Stimulated activated CD8-positive, alpha-beta memory T cell treated with anti-CD3 and anti-CD28 coated beads, Interleukin-7, amount 100 ng/mL, for 24 hours (primary cell): ENCODE results near the gene KDM8.
A peak's percentile ranks its signal among the peaks of the same experiment; 100 is the strongest.

Source experiments
- DNase-seq: peaks from one replicate; pipeline ENCODE4 v3.0.0-alpha.2; 2020; ENCODE audit warnings: low read depth

Gene KDM8

DNA sequence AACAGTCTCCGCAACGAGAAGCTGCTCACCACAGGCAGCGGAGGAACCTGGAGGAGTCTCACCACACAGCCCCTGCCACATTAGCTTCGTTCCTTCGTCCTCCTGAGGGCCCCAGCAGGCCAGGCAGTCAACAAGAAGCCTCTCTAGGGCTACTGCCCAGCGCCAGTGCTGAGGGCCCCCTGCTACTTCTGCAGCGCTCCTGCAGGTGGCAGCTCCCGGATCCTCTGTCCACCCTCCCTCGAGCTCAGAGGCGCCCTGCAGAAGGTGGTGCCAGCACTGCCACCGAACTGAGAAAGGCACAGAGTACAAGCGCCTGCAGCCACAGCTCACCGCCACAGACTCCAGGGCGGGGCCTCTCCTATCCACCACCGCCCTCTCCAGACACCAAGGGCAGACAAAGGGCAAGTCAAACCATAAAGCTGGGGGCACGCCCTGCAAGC, 27.3 kb downstream of the KDM8 start:
- peak; percentile 38 for DNase-seq

DNA sequence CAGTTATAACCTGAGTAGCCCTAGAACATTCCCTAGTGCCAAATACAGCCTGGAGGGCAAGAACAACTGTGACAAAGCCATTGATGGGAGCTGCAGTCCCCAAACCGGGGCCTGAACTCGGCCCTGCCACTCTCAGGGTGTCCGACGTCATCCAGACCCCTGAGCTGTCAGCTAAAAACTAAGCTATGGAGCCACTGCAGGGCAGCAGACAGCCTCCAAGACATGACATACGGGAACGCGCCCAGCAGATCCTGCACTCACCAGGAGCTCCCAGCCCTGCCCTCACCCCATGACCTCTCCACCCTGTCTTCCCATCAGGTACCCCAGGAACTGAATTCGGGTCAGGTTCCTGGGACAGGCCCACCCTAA, 28.4 kb downstream of the KDM8 start:
- no peak for DNase-seq

DNA sequence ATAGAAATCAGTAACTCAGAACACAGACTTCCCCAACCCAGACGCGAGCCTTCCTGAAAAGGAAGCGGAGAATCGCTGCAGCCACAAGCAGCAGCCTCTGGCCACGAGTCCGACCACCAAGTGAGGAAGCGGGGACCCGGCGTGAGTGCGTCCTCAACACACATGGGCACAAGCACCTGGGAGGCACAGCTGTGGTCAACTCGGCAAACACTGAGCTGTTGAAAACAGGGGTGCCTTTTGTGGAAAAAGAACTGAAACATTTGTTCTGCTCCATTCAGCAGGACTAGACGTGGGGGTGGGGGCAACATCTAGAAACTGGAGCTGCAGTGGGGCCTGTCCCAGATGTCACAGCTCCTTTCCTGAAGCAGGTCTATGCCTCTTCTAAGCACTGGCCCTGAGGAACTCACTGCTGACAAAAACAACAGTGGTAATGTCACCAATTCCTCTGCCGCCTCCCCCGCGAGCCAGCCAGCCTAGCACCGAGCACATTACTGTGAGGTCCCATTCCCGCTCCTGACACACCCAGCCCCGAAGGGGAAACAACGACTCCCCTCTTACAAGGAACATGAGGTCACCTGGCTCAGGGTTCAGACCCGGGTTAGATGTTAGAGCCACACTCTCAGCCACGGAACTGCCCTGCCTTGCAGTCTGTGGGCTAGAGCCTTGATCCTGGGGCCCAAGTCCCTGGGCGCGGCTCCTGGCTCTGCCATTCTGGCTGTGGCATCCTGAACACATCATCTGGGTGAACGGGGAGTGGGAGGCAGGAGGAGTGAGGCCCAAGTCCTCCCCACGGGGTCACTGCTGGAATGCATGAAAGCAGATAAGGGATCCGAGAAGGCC, 29.0 kb downstream of the KDM8 start:
- no peak for DNase-seq

DNA sequence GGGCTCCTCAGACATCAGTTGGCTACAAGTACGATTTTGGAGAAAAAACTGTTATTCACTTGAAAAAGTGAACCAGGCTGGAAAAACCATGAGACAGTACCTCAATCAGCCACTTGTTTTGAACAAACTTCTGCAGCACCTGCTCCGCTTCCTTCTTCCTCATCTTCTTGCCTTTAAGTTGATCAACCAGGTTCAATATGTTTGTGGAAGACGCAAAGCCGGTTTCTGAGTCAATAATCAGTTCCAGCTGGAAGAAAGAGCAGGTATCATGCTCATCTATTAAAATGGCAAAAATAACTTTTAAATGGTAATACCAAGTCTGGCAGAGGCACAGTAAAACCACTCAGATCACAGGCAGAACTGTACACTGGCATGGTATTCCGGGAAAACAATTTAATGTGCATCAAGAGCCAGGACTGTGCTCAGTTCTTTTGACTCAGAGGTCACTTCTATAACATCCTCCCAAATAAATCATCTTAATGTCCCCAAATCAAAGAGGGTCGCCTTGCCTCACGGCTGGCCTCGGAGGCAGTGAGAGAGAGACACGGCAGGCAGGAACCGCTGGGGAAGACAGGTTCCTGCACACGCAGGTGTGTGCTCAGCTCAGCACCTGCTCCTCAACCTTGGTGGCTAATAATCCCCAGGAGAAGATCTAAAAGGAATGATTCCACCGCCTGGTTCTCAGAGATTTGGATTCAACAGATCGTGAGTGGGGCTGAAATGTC, 29.7 kb downstream of the KDM8 start:
- no peak for DNase-seq

DNA sequence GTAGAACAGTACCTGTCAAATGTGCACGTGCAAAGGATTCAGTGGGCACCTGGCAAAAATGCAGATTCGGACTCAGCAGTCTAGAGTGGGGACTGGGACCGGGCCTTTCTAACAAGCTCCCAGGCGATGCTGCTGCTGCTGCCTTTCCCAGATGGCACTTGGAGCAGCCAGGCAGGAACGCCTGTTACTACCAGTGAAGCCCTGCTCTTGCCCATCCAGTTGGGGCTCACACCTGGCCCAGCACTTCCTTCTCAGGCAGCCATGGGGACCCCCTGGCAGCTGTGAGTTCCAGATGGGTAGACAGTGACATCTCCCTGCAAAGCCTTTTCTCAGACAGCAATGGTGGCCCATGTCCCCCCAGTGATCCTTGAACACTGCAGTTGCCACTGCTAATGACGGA, 30.4 kb downstream of the KDM8 start:
- DNase-seq: no peak

DNA sequence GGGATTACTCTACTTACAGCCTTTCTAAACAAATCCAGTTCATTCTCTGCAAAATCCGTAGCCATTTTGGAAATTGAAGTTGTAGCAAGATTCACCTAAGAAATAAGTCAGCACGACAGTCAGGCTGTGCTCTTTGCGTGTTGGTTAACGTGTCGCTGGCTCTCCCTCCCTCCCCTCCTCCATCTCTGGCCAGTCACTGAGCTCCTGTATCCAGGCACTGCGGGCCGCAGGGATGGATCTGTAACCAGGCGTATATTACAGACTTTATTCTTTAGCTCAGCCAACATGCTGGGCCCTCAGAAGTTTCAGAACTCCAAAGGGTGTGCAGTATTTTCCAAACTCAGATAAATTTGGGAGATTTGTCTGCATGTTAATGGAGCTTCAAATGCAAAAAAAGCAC, 30.8 kb downstream of the KDM8 start:
- no peak for DNase-seq

DNA sequence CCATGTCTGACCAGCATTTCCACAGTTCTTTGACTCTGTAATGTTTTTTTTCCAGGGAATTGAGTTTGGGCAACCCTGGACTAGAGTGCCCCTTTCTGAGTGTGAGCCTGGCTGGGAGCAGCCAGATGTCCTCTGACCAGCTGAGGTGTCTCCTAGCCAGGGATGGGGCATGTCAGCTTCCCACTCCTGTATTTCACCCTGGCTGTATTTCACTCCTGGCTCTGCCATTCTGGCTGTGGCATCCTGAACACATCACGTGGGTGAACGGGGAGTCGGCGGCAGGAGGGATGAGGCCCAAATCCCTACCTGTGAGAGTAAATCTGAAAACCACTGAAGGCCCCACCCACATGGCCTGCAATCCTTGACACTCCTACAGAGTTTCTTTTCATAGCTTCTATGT, 31.3 kb downstream of the KDM8 start:
- no peak for DNase-seq

DNA sequence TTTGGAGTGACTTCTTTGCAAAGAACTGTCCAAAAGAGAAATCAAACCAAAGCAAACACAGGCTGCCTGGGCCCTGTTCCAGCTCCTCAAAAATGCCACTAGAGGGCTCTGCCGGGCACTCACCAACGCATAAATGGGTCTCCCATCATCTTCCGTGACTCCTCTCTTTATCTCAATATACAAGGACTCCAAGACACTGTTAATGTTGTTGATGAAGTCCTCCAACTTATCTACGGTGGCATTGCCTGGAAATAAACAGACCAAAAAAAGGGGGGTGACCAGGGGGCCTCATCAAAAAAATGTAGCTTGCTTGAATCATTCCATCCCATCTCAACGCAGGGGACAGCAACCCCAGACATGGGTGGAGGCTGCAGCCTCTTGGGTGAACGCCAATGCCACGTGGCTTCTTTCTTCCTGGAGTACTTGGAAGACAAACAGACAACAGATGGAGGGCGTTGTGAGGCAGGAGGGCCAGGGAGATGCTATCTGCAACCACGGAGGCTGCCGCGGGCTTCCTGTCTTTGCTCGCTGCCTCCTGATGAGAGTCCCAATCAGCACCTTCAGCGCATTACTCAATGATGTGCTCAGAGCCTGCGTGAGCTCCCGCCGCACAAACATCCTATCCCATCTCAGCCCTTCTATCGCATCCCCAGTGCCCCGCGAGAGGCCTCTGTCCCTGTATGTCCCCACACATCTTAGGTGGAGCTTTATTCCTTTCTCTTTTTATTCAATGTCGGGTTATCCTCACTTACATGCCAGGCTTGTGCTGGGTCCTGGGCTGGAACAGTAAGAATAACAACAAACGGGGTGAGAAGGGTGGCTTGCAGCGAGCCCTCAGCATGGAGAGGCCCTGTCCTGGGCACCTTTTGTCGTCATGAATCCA, 32.0 kb downstream of the KDM8 start:
- peak; percentile 53 for DNase-seq

DNA sequence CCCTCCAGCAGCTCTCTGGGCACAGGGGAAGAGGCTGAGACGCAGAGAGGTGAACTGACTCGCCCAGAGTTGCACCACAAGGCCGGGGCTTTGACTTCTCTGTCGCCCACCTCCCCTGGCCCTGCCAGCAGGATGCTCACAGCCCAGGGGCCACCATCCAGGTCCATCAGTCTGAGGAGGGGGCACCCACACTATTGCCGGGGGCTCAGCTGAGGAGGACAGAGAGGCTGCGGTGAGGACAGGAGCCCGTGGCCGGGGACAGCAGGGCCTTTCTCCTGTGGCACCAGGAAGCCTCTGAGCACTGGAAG, 32.6 kb downstream of the KDM8 start:
- no peak for DNase-seq

DNA sequence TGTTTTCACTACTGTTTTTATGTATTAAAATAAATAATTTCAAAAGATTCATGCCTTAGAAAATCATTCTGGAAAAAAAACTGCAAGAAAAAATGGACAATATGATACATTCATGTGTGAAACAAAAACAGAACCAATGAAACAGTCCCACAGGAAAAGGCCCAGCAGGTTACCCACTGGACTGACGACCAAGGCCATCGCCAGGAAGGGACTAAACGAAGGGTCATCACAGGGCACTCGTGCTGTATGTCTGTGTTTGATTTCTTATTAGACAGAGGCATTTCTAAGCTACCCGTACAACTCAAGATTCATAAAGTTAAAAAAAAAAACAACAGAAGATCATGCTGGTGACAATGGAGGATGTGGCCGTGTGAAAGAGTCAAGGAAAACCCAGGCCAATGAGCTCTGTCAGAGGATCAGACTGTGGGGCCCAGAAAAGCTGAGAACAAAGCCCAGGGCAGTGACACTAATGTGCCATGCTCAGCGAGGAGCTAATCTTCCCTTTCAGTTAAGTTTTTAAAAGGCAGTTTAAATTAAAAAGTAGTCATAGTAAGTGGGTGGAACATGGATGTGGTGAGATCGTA, 33.4 kb downstream of the KDM8 start:
- no peak for DNase-seq

DNA sequence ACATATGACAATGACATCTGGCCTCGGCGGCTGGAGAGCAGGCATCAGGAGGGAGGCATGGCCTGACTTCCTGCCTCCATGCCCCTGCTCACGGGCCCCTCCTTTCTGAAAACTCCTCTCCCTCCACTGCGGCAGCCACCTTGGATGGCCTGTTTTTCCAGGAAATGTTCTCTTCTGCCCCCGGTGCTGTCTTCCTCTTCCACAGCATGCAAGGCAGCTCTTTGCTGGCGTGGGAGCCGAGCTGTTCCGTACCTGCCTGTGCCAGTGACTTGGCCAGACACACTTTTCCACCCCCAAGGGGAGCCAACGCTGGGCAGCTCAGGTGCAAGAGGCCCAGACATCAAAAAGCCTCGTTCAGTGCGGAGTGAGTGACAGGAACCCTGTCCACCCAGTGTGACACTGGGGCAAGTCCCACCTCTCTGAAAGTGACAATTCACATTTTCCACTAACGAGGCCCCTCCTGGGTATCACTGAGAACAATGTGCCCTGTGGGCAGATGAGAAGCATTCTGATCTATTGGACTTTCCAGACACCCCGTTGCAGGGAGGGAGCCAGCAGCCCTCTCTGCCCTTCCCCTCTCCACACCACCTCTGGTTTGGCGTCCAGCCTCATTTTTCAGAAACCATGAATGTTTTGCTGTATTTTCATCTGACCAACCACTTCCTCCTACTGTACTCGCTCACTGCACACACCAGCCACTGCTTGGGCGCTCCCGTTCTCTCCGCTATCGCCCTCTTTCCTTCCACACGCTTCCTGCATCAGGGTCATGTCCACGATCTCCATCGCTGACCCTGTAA, 34.1 kb downstream of the KDM8 start:
- peak; percentile 51 for DNase-seq

DNA sequence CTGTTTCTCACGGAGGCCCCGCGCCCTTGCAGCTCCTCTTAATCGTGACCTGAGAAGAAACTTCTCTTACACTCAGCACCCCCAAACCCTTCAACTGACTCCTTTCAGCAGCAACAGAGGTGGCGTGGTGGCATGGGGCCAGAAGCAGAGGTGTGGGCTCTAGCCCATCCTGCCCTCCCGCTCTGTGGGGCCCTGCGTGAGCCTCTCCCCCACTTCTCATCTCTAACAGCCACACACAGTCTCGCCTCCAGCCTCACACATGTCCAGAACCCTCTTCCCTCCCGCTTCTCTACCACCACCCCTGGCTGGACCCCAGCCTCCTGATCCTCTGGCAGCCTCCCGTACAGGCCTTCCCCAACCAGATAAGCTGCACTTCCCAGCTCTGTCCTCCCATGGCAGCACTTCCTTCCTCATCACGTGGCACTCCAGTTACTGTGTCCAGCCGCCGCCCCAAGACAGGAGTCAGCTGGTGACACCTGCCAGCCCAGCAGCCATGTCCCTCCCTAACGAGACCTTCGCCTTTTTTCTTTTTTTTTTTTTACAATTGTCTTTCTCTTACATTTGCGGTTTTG, 34.8 kb downstream of the KDM8 start:
- peak; percentile 29 for DNase-seq

DNA sequence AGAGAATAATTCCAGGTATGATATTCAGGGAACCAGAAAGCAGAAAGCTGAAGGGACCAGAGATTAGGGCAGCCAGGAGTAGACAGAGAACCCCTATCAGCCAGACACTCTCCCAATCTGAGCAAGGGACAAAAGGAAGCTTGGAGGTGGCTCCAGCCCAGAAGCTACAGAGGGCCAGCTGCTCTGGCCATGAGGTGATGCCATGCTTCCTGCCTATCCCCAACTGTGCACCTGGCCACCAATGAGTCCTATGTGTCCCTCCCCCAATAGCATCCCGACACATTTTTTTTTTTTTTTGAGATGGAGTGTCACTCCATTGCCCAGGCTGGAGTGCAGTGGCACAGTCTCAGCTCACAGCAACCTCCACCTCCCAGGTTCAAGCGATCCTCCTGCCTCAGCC, 35.3 kb downstream of the KDM8 start:
- DNase-seq: no peak

DNA sequence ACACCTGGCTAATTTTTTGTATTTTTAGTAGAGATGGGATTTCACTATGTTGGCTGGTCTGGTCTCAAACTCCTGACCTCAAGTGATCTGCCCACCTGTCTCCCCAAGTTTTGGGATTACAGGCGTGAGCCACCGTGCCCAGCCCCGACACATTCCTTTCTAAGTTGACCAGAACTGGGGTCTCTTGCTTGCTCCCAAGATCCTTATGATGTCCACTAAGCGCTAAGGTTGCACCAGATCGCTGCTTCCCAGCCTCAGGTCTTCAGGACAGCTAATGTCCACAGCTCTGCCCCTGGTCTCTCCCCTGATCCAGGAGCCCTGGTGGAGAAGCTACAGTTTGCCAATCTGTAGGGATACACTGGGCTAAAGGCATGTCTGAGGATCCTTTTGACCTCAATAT, 35.7 kb downstream of the KDM8 start:
- DNase-seq: no peak

DNA sequence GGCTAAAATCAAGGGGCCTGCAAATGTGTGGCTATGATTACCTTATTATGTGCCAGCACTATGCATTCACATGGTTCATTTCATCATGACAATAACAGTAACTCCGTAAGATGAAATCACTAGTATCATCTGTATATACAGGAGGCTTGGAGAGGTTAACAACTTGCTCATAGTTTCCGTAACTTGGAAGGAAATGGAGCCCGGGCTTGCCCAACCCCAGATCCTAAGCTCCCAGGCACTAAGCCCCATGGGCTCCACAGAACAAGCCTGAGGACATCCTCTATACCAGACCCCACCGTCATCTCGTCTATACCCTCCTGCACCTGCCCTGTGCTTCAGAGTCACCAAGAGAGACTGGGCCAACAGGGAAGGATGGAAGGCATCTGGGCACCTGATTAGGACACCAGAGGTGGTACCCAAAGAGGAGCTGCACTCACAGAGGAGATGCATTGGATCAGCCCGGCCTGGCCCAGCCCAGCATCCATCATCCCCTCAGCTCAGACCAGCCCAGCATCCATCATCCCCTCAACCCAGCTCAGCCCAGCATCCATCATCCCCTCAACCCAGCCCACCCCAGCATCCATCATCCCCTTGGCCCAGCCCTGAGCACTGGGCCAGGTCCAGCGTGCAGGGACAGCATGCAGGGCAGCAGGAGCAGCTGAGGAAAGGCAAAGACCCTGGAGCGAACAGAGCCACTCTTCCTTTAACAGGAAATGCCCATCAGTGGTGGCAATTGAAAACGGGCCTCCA, 36.8 kb downstream of the KDM8 start:
- DNase-seq: no peak

DNA sequence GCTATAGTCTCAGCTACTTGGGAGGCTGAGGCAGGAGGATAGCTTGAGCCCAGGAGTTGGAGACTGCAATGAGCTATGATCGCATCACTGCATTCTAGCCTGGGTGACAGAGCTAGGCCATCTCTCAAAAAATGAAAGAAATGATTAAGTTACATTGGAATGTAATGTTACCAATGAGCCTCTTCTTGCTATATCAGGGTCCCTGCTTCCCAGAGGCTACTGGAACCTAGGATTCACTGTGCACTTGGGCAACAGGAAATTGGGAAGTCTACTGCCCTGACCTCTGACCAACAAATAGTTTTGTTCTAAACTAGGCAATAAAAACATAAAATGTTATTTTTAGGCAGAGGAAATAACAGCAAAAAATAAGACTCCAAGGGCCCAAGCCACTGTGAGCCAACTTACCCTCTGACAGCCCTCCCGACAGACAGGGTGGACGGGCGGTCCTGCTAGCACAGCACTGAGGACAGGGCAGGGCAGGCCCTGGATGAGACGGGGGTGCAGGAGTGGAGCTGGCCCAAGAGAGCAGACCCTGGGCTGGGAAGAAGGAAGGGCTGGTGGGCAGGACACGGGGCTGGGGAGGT, 37.7 kb downstream of the KDM8 start:
- no peak for DNase-seq

DNA sequence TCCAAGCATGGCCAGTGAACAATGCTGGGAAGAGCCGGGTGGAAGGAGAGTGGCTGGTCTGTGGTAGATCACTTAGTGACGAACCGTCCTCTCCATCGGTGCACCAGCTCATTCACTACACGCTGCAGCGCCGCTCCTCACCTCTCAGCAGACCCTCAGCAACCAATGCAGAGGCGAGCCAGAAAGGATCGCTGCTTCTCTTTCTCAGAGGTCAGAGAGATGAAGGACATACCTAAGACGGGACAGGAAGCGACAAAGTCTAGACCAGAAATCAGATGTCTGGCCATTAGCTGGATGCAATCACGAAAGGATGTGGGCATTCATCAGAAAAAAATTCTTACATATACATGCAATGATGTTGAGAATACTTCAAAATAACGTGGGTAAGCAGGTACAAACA, 38.3 kb downstream of the KDM8 start:
- DNase-seq: no peak

DNA sequence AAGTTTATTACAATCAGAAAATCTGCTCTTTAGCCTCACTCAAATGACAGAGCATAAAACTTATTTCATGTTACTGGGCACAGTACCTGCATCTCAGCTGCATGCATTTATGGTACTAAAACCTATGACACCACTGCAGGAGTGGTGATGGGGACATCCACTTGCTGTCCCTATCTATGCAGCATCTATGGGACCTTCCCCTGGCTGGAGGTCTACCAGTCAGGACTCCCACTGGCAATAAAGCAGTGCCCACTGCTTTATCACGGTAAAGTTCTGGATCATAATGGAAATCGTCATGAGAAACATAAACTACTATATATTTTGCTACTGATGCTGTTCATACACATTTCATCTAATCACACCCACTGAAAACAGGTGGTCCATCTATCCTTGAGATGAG, 39.1 kb downstream of the KDM8 start:
- no peak for DNase-seq

DNA sequence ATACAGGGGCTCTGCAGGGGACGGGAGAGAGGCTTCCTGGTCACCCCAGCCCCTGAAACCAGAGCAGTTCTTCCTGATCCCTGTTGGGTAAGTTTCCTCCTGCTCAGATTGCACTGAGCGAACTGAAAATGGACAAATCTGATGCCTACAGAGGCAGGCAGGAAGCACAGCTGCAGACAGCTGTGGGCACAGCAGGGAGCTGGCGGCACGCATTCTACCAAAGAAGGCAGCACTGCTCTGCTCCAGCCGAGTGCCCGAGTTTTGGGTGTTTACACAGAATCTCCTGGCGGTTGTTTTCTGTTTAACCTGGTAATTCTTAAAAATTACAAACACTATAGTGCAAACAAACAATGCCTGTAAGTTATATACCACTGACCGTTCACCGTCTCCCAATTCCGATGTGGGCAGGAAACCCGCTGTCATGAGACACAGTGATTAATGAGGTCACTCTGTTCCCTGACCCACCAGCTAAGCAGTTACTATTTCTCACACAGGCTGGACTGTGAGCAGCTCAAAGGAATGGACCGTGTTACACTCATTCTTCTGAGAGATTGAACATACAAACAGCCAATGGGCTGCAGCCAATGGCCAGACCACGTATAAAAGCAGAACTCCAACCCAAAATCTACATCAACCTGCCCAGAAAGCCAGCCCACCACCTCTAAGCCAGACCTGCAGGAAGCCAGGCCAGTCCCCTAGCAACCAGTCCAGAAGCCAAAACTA, 39.7 kb downstream of the KDM8 start:
- DNase-seq: no peak
